SK-N-SH treated with all-trans-retinoic acid at 6 μM for 48 hours (cell line): ENCODE results near the gene DOCK11.
A peak's percentile ranks its signal among the peaks of the same experiment; 100 is the strongest.

Experiments used
- ATAC-seq: fragments of 200-7000 bp; cut with Tn5 transposase; 3 replicates; pipeline ENCODE4 v1.9.1; 2020; ENCODE audit warnings: mild to moderate bottlenecking, moderate library complexity
- ARNTL ChIP-seq: fragments of 450-650 bp; formaldehyde crosslinking; IDR thresholded peaks from 2 replicates; pipeline ENCODE4 v1.5.0; 2020; ENCODE audit warnings: low read depth, mild to moderate bottlenecking, moderate library complexity, borderline replicate concordance
- CSDC2 ChIP-seq: fragments of 250-450 bp; sonication (Bioruptor Pico); IDR thresholded peaks from 2 replicates; pipeline ENCODE4 v1.5.0; 2020; ENCODE audit warnings: mild to moderate bottlenecking, moderate library complexity
- ESRRG ChIP-seq: fragments of 250-450 bp; sonication (Bioruptor Pico); IDR thresholded peaks from 2 replicates; pipeline ENCODE4 v1.6.1; 2021; ENCODE audit warnings: mild to moderate bottlenecking
- GLIS3 ChIP-seq: fragments of 250-450 bp; sonication (Bioruptor Pico); IDR thresholded peaks from 2 replicates; pipeline ENCODE4 v1.5.0; 2020; ENCODE audit warnings: mild to moderate bottlenecking, moderate library complexity
- ISL1 ChIP-seq: fragments of 250-450 bp; sonication (Bioruptor Pico); IDR thresholded peaks from 2 replicates; pipeline ENCODE4 v2.1.2; 2022; ENCODE audit warnings: mild to moderate bottlenecking, moderate library complexity
- OSR1 ChIP-seq: fragments of 250-450 bp; sonication (Bioruptor Pico); IDR thresholded peaks from 2 replicates; pipeline ENCODE4 v1.8.0; 2022; ENCODE audit warnings: moderate library complexity, mild to moderate bottlenecking, inconsistent platforms
- PPARA ChIP-seq: fragments of 250-450 bp; sonication (Bioruptor Pico); IDR thresholded peaks from 2 replicates; pipeline ENCODE4 v1.5.0; 2020; ENCODE audit warnings: mild to moderate bottlenecking, borderline replicate concordance
- RARB ChIP-seq: fragments of 250-450 bp; sonication (Bioruptor Pico); IDR thresholded peaks from 2 replicates; pipeline ENCODE4 v1.8.0; 2021; ENCODE audit warnings: mild to moderate bottlenecking, moderate library complexity
- SNAI2 ChIP-seq: fragments of 250-450 bp; sonication (Bioruptor Pico); IDR thresholded peaks from 2 replicates; pipeline ENCODE4 v1.5.0; 2020; ENCODE audit warnings: mild to moderate bottlenecking, moderate library complexity
- TCF4 ChIP-seq: fragments of 250-450 bp; sonication (Bioruptor Pico); IDR thresholded peaks from 2 replicates; pipeline ENCODE4 v1.8.0; 2021; ENCODE audit warnings: mild to moderate bottlenecking, moderate library complexity, borderline replicate concordance
- ZC3H10 ChIP-seq: fragments of 250-450 bp; sonication (Bioruptor Pico); IDR thresholded peaks from 2 replicates; pipeline ENCODE4 v1.5.1; 2021; ENCODE audit warnings: mild to moderate bottlenecking, moderate library complexity
- ZFP30 ChIP-seq: fragments of 450-650 bp; formaldehyde crosslinking; IDR thresholded peaks from 2 replicates; pipeline ENCODE4 v1.5.0; 2022; ENCODE audit warnings: mild to moderate bottlenecking, moderate library complexity
- ZNF565 ChIP-seq: fragments of 450-650 bp; formaldehyde crosslinking; conservative IDR thresholded peaks from 2 replicates; pipeline ENCODE4 v1.5.0; 2020; ENCODE audit warnings: low read depth, mild to moderate bottlenecking, moderate library complexity
- ZNF8 ChIP-seq: fragments of 450-650 bp; formaldehyde crosslinking; IDR thresholded peaks from 2 replicates; pipeline ENCODE4 v1.5.0; 2020; ENCODE audit warnings: mild to moderate bottlenecking, moderate library complexity
- TF ChIP-seq, protein P1 (sequence below): fragments of 250-450 bp; sonication (Bioruptor Pico); IDR thresholded peaks from 2 replicates; pipeline ENCODE4 v1.5.0; 2020; ENCODE audit warnings: mild to moderate bottlenecking, moderate library complexity
- TF ChIP-seq, protein P2 (sequence below): fragments of 250-450 bp; sonication (Bioruptor Pico); IDR thresholded peaks from 2 replicates; pipeline ENCODE4 v1.8.0; 2020; ENCODE audit warnings: mild to moderate bottlenecking, moderate library complexity, borderline replicate concordance
- TF ChIP-seq, protein P3 (sequence below): fragments of 250-450 bp; sonication (Bioruptor Pico); IDR thresholded peaks from 2 replicates; pipeline ENCODE4 v1.5.1; 2020; ENCODE audit warnings: low read depth, mild to moderate bottlenecking, moderate library complexity

The DOCK11 gene

DNA sequence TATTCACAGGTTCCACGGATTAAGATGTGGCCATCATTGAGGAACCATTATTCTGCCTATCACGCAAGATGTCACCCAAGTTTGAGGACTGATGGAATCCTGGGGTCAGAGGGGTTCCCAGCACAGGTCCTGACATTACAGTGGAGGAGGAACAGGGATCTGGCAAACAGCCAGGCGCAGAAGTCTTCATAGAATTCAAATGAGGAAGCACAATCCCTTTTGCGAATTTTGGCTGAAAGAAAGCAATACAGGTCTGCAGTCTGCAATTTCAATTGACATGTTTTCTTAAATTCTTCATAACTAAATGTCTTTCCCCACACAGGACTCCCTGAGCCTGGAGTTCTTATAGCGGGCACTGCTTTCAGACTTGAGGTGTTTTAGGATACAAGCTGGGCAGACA lies 14.5 kb downstream of the DOCK11 start:
- ATAC-seq: no peak
- TF ChIP-seq ARNTL (CRISPR knock-in tag): no peak
- TF ChIP-seq ZNF565: no peak

DNA sequence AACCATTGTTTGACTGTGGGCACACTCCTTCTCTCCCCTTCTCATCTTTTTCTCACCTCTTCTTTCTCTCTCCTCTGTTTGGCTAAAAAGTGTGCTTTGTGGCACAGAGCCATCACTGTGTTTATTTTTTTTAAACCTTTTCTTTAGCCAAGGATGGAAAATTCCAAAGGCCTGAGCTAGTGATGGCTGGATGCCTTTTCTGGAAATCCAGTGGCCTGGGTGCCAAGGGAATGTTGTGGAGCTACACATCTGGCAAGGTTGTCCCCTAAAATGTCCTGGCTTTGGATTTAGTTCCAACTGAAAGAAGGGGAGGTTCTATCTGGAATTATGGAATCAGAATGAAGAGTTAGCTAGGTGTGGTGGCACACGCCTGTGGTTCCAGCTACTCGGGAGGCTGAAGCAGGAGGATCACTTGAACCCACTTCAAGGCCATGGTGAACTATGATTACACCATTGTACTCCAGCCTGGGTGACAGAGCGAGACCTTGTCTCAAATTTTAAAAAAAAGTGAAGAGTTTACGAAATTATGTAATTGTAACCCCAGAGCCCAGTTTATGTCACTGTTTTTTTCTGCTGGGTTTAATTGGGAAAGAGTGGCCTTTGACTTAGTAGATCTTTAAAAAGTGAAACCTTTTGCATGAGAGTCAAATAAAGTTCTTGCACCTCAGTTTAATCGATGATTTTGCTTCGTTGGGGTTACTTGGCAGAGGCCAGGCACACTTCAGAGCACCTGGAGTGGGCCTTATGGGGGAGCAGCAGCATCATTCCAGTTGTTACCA lies 17.7 kb downstream of the DOCK11 start:
- ATAC-seq: no peak
- TF ChIP-seq RARB (CRISPR knock-in tag) (no peak), ZNF565 (no peak), SNAI2 (CRISPR knock-in tag) (no peak), TCF4 (no peak), CSDC2 (CRISPR knock-in tag) (no peak), PPARA (CRISPR knock-in tag) (no peak), OSR1 (CRISPR knock-in tag) (no peak), ZC3H10 (CRISPR knock-in tag) (no peak), GLIS3 (CRISPR knock-in tag) (no peak)
- TF ChIP-seq, protein P1, sequence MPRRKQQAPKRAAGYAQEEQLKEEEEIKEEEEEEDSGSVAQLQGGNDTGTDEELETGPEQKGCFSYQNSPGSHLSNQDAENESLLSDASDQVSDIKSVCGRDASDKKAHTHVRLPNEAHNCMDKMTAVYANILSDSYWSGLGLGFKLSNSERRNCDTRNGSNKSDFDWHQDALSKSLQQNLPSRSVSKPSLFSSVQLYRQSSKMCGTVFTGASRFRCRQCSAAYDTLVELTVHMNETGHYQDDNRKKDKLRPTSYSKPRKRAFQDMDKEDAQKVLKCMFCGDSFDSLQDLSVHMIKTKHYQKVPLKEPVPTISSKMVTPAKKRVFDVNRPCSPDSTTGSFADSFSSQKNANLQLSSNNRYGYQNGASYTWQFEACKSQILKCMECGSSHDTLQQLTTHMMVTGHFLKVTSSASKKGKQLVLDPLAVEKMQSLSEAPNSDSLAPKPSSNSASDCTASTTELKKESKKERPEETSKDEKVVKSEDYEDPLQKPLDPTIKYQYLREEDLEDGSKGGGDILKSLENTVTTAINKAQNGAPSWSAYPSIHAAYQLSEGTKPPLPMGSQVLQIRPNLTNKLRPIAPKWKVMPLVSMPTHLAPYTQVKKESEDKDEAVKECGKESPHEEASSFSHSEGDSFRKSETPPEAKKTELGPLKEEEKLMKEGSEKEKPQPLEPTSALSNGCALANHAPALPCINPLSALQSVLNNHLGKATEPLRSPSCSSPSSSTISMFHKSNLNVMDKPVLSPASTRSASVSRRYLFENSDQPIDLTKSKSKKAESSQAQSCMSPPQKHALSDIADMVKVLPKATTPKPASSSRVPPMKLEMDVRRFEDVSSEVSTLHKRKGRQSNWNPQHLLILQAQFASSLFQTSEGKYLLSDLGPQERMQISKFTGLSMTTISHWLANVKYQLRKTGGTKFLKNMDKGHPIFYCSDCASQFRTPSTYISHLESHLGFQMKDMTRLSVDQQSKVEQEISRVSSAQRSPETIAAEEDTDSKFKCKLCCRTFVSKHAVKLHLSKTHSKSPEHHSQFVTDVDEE (CRISPR knock-in tag): no peak
- TF ChIP-seq, protein P2, sequence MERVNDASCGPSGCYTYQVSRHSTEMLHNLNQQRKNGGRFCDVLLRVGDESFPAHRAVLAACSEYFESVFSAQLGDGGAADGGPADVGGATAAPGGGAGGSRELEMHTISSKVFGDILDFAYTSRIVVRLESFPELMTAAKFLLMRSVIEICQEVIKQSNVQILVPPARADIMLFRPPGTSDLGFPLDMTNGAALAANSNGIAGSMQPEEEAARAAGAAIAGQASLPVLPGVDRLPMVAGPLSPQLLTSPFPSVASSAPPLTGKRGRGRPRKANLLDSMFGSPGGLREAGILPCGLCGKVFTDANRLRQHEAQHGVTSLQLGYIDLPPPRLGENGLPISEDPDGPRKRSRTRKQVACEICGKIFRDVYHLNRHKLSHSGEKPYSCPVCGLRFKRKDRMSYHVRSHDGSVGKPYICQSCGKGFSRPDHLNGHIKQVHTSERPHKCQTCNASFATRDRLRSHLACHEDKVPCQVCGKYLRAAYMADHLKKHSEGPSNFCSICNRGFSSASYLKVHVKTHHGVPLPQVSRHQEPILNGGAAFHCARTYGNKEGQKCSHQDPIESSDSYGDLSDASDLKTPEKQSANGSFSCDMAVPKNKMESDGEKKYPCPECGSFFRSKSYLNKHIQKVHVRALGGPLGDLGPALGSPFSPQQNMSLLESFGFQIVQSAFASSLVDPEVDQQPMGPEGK (CRISPR knock-in tag): no peak

DNA sequence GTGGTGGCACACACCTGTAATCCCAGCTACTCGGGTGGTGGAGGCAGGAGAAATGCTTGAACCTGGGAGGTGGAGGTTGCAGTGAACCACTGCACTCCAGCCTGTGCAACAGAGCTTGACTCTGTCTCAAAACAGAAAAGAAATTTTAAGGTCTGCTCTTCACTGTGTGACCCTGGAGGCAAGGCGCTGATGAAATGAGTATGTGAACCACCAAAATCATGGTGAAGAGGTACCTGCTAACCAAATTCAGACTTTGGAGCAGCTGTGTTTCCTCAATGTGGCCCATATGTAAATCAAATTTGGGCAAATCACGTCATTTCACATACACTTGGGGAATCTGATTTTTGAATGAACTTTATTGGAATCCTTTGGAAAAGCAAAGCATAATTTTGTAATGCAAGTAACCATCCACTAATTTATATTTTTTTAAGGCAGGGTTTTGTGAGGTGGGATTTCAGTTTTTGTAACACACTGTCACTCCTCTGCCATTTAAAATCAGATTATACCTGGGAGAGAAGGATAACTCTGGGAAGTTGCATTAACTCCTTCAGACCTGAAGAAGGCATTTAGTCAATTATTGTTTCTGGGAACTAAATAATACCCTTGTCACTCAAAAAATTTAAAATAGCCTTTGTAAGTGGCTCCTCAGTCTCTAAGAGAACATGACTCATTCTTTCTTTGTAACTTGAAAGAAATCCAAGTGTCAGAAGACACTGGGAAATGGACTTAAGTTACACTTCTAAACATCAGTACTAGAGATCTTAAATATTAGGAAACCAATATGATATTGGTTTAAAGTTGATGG lies 24.0 kb downstream of the DOCK11 start:
- TF ChIP-seq OSR1 (CRISPR knock-in tag): no peak
- TF ChIP-seq, protein P1 (CRISPR knock-in tag): no peak
- TF ChIP-seq ISL1 (CRISPR knock-in tag): peak; percentile 46
- no peak for TF ChIP-seq ESRRG (CRISPR knock-in tag)
- TF ChIP-seq PPARA (CRISPR knock-in tag): no peak
- TF ChIP-seq ZNF8 (CRISPR knock-in tag): no peak
- TF ChIP-seq, protein P3, sequence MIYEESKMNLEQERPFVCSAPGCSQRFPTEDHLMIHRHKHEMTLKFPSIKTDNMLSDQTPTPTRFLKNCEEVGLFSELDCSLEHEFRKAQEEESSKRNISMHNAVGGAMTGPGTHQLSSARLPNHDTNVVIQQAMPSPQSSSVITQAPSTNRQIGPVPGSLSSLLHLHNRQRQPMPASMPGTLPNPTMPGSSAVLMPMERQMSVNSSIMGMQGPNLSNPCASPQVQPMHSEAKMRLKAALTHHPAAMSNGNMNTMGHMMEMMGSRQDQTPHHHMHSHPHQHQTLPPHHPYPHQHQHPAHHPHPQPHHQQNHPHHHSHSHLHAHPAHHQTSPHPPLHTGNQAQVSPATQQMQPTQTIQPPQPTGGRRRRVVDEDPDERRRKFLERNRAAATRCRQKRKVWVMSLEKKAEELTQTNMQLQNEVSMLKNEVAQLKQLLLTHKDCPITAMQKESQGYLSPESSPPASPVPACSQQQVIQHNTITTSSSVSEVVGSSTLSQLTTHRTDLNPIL: no peak
- TF ChIP-seq ZC3H10 (CRISPR knock-in tag): no peak
- no peak for TF ChIP-seq ZFP30 (CRISPR knock-in tag)
- ATAC-seq: peak; percentile 54
